SK-N-SH (cell line): ENCODE data around the gene ADORA2A. TPM values are rescaled to one million over a fixed set of nuclear protein-coding genes. Genes with fewer than 3 reads are reported as not detected.

Experiments used
- CTCF ChIA-PET: fragments of 300-600, 350-600 bp; formaldehyde crosslinking; extraction: SDS; loops from one replicate; lab custom pipeline; 2021; lab: Yijun Ruan, JAX
- POLR2A ChIA-PET: fragments of 350-600 bp; sonication (Branson Sonifier 250); formaldehyde crosslinking; extraction: SDS; loops from one replicate; lab custom pipeline; 2020; ENCODE audit warnings: antibody characterized with exemption, inconsistent platforms; lab: Yijun Ruan, JAX
- DNase-seq: peaks from one replicate; pipeline ENCODE4 v3.0.0; 2012
- H2AFZ ChIP-seq: fragments of 200-600 bp; sonication (generic); 2 replicates; pipeline ENCODE4 v1.8.1; 2016; ENCODE audit warnings: antibody characterized with exemption, mild to moderate bottlenecking, low read depth
- H3F3A ChIP-seq: fragments of 200-600 bp; sonication (generic); replicated peaks from 2 replicates; pipeline ENCODE3; 2016; ENCODE audit warnings: antibody characterized with exemption, mild to moderate bottlenecking; ENCODE audit not compliant: insufficient read depth
- H3K27ac ChIP-seq, 2 experiments: fragments of 200-500 bp in 1 of 2; fragments of 200-600 bp in 1 of 2; sonication (Bioruptor generic) in 1 of 2; sonication (generic), shearing (Covaris generic) in 1 of 2; 2 replicates each; pipeline versions ENCODE4 v1.5.1 to v1.6.1; 2014 to 2016; ENCODE audit warnings: low read depth in 2 of 2, inconsistent platforms in 1 of 2, low read length in 1 of 2, mild to moderate bottlenecking in 1 of 2, mixed read lengths in 1 of 2
- H3K27me3 ChIP-seq: fragments of 200-600 bp; sonication (generic), shearing (Covaris generic); 2 replicates; pipeline ENCODE4 v1.6.1; 2016; ENCODE audit warnings: mixed run types; ENCODE audit not compliant: insufficient read depth
- H3K36me3 ChIP-seq, 2 experiments: fragments of 200-500 bp in 1 of 2; fragments of 200-600 bp in 1 of 2; sonication (Bioruptor generic) in 1 of 2; sonication (generic) in 1 of 2; replicated peaks in 1 of 2; 2 replicates each; pipeline versions ENCODE3 to v1.5.1; 2014 to 2016; ENCODE audit warnings: low read length in 1 of 2, mild to moderate bottlenecking in 1 of 2; ENCODE audit not compliant: insufficient read depth in 2 of 2, control insufficient read depth in 1 of 2
- H3K4me1 ChIP-seq, 2 experiments: fragments of 200-500 bp in 1 of 2; fragments of 200-600 bp in 1 of 2; sonication (Bioruptor generic) in 1 of 2; sonication (generic), shearing (Covaris generic) in 1 of 2; 2 replicates each; pipeline versions ENCODE4 v1.5.1 to v1.6.1; 2014 to 2016; ENCODE audit warnings: low read depth in 1 of 2, low read length in 1 of 2, mixed run types in 1 of 2; ENCODE audit not compliant: insufficient read depth in 2 of 2, control insufficient read depth in 1 of 2
- H3K4me2 ChIP-seq: fragments of 200-600 bp; sonication (generic), shearing (Covaris generic); 2 replicates; pipeline ENCODE4 v1.6.1; 2017; ENCODE audit warnings: mixed run types
- H3K4me3 ChIP-seq, 2 experiments: fragments of 200-500 bp in 1 of 2; fragments of 200-600 bp in 1 of 2; sonication (Bioruptor generic) in 1 of 2; sonication (generic), shearing (Covaris generic) in 1 of 2; 2 replicates each; pipeline versions ENCODE4 v1.5.1 to v1.8.1; 2014 to 2016; ENCODE audit warnings: low read depth in 2 of 2, inconsistent platforms in 1 of 2, low read length in 1 of 2, mild to moderate bottlenecking in 1 of 2, mixed read lengths in 1 of 2, moderate library complexity in 1 of 2
- H3K79me2 ChIP-seq: fragments of 200-600 bp; sonication (generic); 2 replicates; pipeline ENCODE4 v1.8.1; 2017; ENCODE audit warnings: mild to moderate bottlenecking; ENCODE audit not compliant: insufficient read depth
- H3K9ac ChIP-seq: fragments of 200-600 bp; sonication (generic); 2 replicates; pipeline ENCODE4 v1.6.1; 2017; ENCODE audit warnings: mixed run types
- H3K9me2 ChIP-seq: fragments of 200-600 bp; sonication (generic); 2 replicates; pipeline ENCODE4 v1.6.1; 2017; ENCODE audit warnings: mixed run types
- H3K9me3 ChIP-seq: fragments of 200-600 bp; sonication (generic); 2 replicates; pipeline ENCODE4 v1.6.1; 2017; ENCODE audit warnings: mixed run types, mild to moderate bottlenecking, moderate library complexity
- H4K20me1 ChIP-seq: fragments of 200-600 bp; sonication (generic); 2 replicates; pipeline ENCODE4 v1.6.1; 2017; ENCODE audit warnings: mild to moderate bottlenecking, mixed run types; ENCODE audit not compliant: insufficient read depth
- CHD2 ChIP-seq: fragments of 150-350 bp; IDR thresholded peaks from 2 replicates; pipeline ENCODE4 v1.6.1; 2018; ENCODE audit warnings: low read length; ENCODE audit not compliant: partially characterized antibody
- ELF1 ChIP-seq: IDR thresholded peaks from 2 replicates; pipeline ENCODE4 v1.4.0; 2012
- FOSL2 ChIP-seq: IDR thresholded peaks from 2 replicates; pipeline ENCODE4 v1.4.0; 2012; ENCODE audit warnings: low read depth, mild to moderate bottlenecking, moderate library complexity, borderline replicate concordance
- FOXM1 ChIP-seq: IDR thresholded peaks from 2 replicates; pipeline ENCODE4 v1.4.0; 2012; ENCODE audit warnings: low read depth, mild to moderate bottlenecking
- GATA2 ChIP-seq: sonication (generic); formaldehyde crosslinking; IDR thresholded peaks from 2 replicates; pipeline ENCODE4 v1.5.0; 2020; ENCODE audit warnings: mild to moderate bottlenecking, missing genetic modification reagents
- JUND ChIP-seq: IDR thresholded peaks from 2 replicates; pipeline ENCODE4 v1.4.0; 2012
- MXI1 ChIP-seq: IDR thresholded peaks from 2 replicates; pipeline ENCODE4 v1.6.1; 2012; ENCODE audit warnings: mild to moderate bottlenecking, low read depth, low read length, improper control_type of control experiment
- NFIC ChIP-seq: IDR thresholded peaks from 2 replicates; pipeline ENCODE4 v1.4.0; 2012; ENCODE audit warnings: borderline replicate concordance
- POLR2AphosphoS5 ChIP-seq: IDR thresholded peaks from 2 replicates; pipeline ENCODE4 v1.6.1; 2012; ENCODE audit warnings: low read depth, low read length
- RAD21 ChIP-seq: IDR thresholded peaks from 2 replicates; pipeline ENCODE4 v1.6.1; 2012; ENCODE audit warnings: mild to moderate bottlenecking, low read length
- RCOR1 ChIP-seq: fragments of 150-350 bp; IDR thresholded peaks from 2 replicates; pipeline ENCODE4 v1.6.1; 2017; ENCODE audit warnings: antibody characterized with exemption, low read length
- RXRA ChIP-seq: IDR thresholded peaks from 2 replicates; pipeline ENCODE4 v1.4.0; 2012; ENCODE audit warnings: low read depth, mild to moderate bottlenecking, borderline replicate concordance
- SMC3 ChIP-seq: IDR thresholded peaks from 2 replicates; pipeline ENCODE4 v1.6.1; 2012; ENCODE audit warnings: low read depth, low read length, improper control_type of control experiment
- TAF1 ChIP-seq: IDR thresholded peaks from 2 replicates; pipeline ENCODE4 v1.6.1; 2012; ENCODE audit warnings: low read depth, mild to moderate bottlenecking, low read length, moderate library complexity, borderline replicate concordance
- WGBS: methylation state at CpG from one replicate; pipeline ENCODE4 v1.1.6; 2017; ENCODE audit warnings: low lambda C conversion rate; 5-methylcytosine and 5-hydroxymethylcytosine counted together
- polyA plus RNA-seq, 3 experiments: library from polyadenylated mRNA; depleted of rRNA; stranded (reverse); fragments of >200 nt; gene quantifications; 2 replicates each; pipeline ENCODE4 v1.2.3, GENCODE V29; 2012
- TF ChIP-seq, protein P1 (sequence below): IDR thresholded peaks from 2 replicates; pipeline ENCODE4 v1.4.0; 2012; ENCODE audit warnings: low read depth, borderline replicate concordance
- TF ChIP-seq, protein P2 (sequence below): IDR thresholded peaks from 2 replicates; pipeline ENCODE4 v1.4.0; 2012; ENCODE audit warnings: low read depth
- TF ChIP-seq, protein P3 (sequence below): fragments of 150-350 bp; IDR thresholded peaks from 2 replicates; pipeline ENCODE4 v1.6.1; 2016; ENCODE audit warnings: mild to moderate bottlenecking, low read depth, low read length
- TF ChIP-seq, protein P4 (sequence below): fragments of 200-600 bp; sonication (generic); IDR thresholded peaks from 2 replicates; pipeline ENCODE4 v1.6.1; 2017; ENCODE audit warnings: antibody characterized with exemption, mild to moderate bottlenecking, moderate library complexity

ADORA2A gene
- polyA plus RNA-seq, 1 of the 3 experiments (the other 2 are of a cell fraction): 9.3 TPM

DNA sequence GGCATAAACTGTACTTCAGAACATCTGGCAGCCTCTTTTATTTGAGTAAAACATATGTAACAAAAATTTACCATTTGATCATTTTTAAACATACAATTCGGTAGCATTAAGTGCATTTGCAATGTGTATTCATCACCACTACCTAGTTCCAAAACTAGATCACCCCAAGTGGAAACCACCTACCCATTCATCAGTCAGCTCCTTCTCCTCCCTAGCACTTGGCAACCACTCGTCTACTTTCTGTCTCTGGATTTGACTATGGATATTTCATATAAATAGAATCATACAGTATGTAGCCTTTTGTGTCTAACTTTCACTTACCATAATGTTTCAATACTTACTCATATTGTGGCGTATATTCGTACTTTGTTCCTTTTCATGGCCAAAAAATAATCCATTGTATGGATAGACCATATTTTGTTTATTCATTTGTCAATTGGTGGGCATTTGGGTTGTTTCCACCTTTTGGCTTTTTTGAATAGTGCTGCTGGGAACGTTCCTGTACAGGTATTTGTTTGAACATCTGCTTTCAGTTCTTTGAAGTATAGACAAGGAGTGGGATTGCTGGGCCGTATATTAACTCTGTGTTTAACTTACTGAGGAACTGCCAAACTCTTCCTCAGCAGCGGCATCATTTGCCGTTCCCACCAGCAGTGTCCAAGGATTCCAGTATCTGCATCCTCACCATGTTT lies 27.2 kb upstream of the ADORA2A start:
- H3K27ac ChIP-seq: peak overlapping the region; percentile 30 to 100; a peak in 3 of 4 replicates
- no peaks in the 10 kb centered on the region for H3K9me3 ChIP-seq
- TF ChIP-seq RXRA: no peak
- TF ChIP-seq, protein P1, sequence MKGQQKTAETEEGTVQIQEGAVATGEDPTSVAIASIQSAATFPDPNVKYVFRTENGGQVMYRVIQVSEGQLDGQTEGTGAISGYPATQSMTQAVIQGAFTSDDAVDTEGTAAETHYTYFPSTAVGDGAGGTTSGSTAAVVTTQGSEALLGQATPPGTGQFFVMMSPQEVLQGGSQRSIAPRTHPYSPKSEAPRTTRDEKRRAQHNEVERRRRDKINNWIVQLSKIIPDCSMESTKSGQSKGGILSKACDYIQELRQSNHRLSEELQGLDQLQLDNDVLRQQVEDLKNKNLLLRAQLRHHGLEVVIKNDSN: no peak
- no peak for TF ChIP-seq JUND
- TF ChIP-seq, protein P2, sequence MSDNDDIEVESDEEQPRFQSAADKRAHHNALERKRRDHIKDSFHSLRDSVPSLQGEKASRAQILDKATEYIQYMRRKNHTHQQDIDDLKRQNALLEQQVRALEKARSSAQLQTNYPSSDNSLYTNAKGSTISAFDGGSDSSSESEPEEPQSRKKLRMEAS: no peak
- TF ChIP-seq ELF1: no peak
- no peak for TF ChIP-seq TAF1
- TF ChIP-seq GATA2 (CRISPR knock-in tag): no peak
- no peak for TF ChIP-seq SMC3
- TF ChIP-seq NFIC: no peak
- TF ChIP-seq MXI1: no peak
- TF ChIP-seq, protein P3, sequence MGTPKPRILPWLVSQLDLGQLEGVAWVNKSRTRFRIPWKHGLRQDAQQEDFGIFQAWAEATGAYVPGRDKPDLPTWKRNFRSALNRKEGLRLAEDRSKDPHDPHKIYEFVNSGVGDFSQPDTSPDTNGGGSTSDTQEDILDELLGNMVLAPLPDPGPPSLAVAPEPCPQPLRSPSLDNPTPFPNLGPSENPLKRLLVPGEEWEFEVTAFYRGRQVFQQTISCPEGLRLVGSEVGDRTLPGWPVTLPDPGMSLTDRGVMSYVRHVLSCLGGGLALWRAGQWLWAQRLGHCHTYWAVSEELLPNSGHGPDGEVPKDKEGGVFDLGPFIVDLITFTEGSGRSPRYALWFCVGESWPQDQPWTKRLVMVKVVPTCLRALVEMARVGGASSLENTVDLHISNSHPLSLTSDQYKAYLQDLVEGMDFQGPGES: no peak
- TF ChIP-seq RAD21: no peak
- DNase-seq: no peak
- WGBS: 91% methylated on average over 8 of the region's 8 CpGs
- ChIA-PET POLR2A (interaction anchor here (0.6 kb wide), 1 partner anchor 38 kb away, joined by 3 read pairs; no protein-coding TSS in a partner anchor), CTCF (interaction anchor here (0.9 to 1.2 kb wide), 3 partner anchors 74 to 369 kb away, joined by 3 read pairs; no protein-coding TSS in a partner anchor)
- H3K27me3 ChIP-seq: no peaks in the 10 kb centered on the region
- H3K4me3 ChIP-seq: no peak overlapping the region
- no peaks in the 10 kb centered on the region for H3K9me2 ChIP-seq
- H3K4me2 ChIP-seq: no peak overlapping the region
- no peaks in the 10 kb centered on the region; the same call in 1 of the 2 replicates for H4K20me1 ChIP-seq
- H3F3A ChIP-seq: peaks cover 26% of the 10 kb centered on the region
- H3K79me2 ChIP-seq: peaks cover 19% of the 10 kb centered on the region
- H3K4me1 ChIP-seq: peaks cover 30 to 61% of the 10 kb centered on the region in 2 experiments
- peaks cover 34 to 38% of the 10 kb centered on the region in 2 experiments for H3K36me3 ChIP-seq
- H2AFZ ChIP-seq: no peak overlapping the region
- no peak overlapping the region for H3K9ac ChIP-seq

DNA sequence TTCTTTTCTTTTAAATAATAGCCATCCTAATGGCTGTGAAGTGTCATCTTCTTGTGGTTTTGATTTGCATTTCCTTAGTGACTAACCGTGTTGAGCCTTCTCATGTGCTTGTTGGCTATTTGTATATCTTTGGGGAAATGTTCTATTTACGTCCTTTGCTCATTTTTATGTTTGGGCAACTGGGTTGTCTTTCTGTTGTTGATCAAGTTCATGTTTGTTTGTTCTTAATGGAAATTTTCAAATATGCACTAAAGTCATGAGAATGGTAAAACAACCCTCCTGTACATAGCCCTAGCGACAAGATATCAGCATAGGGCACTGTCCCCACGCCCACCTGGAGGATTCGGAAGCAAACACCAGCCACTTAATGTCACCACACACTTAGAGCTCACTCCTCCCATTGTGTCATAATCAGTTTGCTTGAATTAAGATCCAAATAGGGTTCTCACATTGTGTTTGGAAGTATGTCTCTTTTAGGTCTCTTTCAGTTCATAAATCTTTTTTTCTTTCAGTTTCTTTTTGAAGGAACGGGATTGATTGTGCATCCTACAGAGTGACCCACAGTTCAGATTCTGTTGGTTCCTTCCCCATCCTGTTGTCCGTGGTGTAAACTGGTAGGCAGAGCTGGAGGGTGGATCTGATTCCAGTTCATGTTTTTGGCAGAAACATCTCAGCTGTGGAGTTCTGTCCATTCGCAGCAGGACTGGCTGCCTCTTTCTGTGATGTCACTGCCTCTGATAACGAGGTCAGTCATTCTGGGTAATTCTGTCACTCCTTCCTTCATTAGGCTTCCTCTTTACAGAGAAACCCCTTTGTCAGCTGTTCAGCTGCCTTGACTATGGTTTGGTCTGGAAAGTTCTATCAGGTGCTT lies 26.4 kb upstream of the ADORA2A start:
- Histone ChIP-seq H3K27ac (peak overlapping the region; percentile 30 to 100; a peak in 3 of 4 replicates), H3K4me3 (no peak overlapping the region), H3K9me3 (no peaks in the 10 kb centered on the region), H3K4me2 (no peak overlapping the region), H3K36me3 (peaks cover 32 to 40% of the 10 kb centered on the region in 2 experiments), H2AFZ (no peak overlapping the region), H3F3A (peaks cover 26% of the 10 kb centered on the region), H3K9ac (no peak overlapping the region), H3K9me2 (no peaks in the 10 kb centered on the region), H3K27me3 (no peaks in the 10 kb centered on the region), H3K79me2 (peaks cover 27% of the 10 kb centered on the region), H4K20me1 (no peaks in the 10 kb centered on the region; the same call in 1 of the 2 replicates), H3K4me1 (peaks cover 30 to 69% of the 10 kb centered on the region in 2 experiments)
- 90% methylated on average over 9 of the region's 9 CpGs for WGBS
- TF ChIP-seq SMC3: no peak
- TF ChIP-seq RCOR1: no peak
- TF ChIP-seq, protein P4, sequence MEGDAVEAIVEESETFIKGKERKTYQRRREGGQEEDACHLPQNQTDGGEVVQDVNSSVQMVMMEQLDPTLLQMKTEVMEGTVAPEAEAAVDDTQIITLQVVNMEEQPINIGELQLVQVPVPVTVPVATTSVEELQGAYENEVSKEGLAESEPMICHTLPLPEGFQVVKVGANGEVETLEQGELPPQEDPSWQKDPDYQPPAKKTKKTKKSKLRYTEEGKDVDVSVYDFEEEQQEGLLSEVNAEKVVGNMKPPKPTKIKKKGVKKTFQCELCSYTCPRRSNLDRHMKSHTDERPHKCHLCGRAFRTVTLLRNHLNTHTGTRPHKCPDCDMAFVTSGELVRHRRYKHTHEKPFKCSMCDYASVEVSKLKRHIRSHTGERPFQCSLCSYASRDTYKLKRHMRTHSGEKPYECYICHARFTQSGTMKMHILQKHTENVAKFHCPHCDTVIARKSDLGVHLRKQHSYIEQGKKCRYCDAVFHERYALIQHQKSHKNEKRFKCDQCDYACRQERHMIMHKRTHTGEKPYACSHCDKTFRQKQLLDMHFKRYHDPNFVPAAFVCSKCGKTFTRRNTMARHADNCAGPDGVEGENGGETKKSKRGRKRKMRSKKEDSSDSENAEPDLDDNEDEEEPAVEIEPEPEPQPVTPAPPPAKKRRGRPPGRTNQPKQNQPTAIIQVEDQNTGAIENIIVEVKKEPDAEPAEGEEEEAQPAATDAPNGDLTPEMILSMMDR: no peak
- no peak for TF ChIP-seq FOSL2
- TF ChIP-seq JUND: no peak
- TF ChIP-seq POLR2AphosphoS5: no peak
- TF ChIP-seq FOXM1: no peak
- TF ChIP-seq, protein P3: no peak
- TF ChIP-seq CHD2: no peak
- CTCF ChIA-PET: interaction anchor here (0.8 to 6.9 kb wide), 5 partner anchors 8 to 123 kb away, joined by 3 to 42 read pairs (median 3); no protein-coding TSS in a partner anchor
- DNase-seq: no peak
- POLR2A ChIA-PET: interaction anchor here (3.0 to 3.4 kb wide), 2 partner anchors 9 to 20 kb away, joined by 17 to 25 read pairs; no protein-coding TSS in a partner anchor
